Measurements from ENCODE around the gene GCNT1.

Gene GCNT1

GRCh38 chr9:76445976-76446375 is 13.0 kb upstream of the GCNT1 start:
- no peaks in the 10 kb centered on the region for H4K20me1 ChIP-seq (ENCODE audit: insufficient read depth, low read length)
- no peak overlapping the region for H3K9ac ChIP-seq (ENCODE audit: low read depth, low read length)
- H3K27me3 ChIP-seq (ENCODE audit: insufficient read depth, low read length, poor library complexity): no peaks in the 10 kb centered on the region
- no peaks in the 10 kb centered on the region for H3K36me3 ChIP-seq (ENCODE audit: insufficient read depth, low read length)
- H3K4me1 ChIP-seq (ENCODE audit: insufficient read depth, low read length): no peaks in the 10 kb centered on the region
- H3K4me3 ChIP-seq (ENCODE audit: low read depth in 1 of 2, low read length in 2 of 2): no peak overlapping the region
- TF ChIP-seq EZH2 (IDR thresholded peaks at IDR 0.05; ENCODE audit: borderline replicate concordance, low read depth, low read length, severe bottlenecking) (no peak), CTCF (IDR thresholded peaks at IDR 0.05; ENCODE audit: borderline replicate concordance, extremely low read depth, low read length, poor library complexity, severe bottlenecking) (no peak)
- no peak overlapping the region for H2AFZ ChIP-seq (ENCODE audit: low read depth, low read length)
- H3K79me2 ChIP-seq (ENCODE audit: insufficient read depth, low read length): no peaks in the 10 kb centered on the region
- no peak for DNase-seq
- no peaks in the 10 kb centered on the region for H3K9me3 ChIP-seq (ENCODE audit: insufficient read depth, low read length, severe bottlenecking)
- H3K27ac ChIP-seq (ENCODE audit: low read length): no peak overlapping the region
- H3K4me2 ChIP-seq (ENCODE audit: insufficient read depth, low read length): no peak overlapping the region
- ATAC-seq (ENCODE audit: insufficient read depth, low read depth): no peak

DNA sequence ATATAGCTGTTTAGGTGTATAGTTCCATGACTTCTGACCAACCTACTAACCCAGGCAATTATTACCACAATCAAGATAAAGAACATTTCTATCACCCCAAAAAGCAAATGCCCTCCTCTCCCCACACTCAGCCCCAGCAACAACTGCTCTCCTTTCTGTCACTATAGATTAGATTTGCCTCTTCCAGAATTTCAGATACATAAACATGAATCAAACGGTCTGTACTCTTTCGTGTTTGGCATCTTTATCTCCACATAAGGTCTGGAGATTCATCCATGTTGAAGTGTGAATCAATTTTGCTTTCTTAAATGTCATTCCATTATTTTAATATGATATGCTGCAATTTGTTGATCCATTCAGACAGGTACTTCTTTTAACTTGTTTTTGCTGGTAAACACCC is 10.5 kb upstream of the GCNT1 start:
- Histone ChIP-seq H3K36me3 (ENCODE audit: insufficient read depth, low read length) (no peaks in the 10 kb centered on the region), H3K27me3 (ENCODE audit: insufficient read depth, low read length, poor library complexity) (no peaks in the 10 kb centered on the region), H3K9ac (ENCODE audit: low read depth, low read length) (no peak overlapping the region), H3K4me3 (ENCODE audit: low read depth in 1 of 2, low read length in 2 of 2) (no peak overlapping the region), H4K20me1 (ENCODE audit: insufficient read depth, low read length) (no peaks in the 10 kb centered on the region), H3K27ac (ENCODE audit: low read length) (no peak overlapping the region), H3K9me3 (ENCODE audit: insufficient read depth, low read length, severe bottlenecking) (no peaks in the 10 kb centered on the region), H3K79me2 (ENCODE audit: insufficient read depth, low read length) (no peaks in the 10 kb centered on the region), H3K4me1 (ENCODE audit: insufficient read depth, low read length) (no peaks in the 10 kb centered on the region), H3K4me2 (ENCODE audit: insufficient read depth, low read length) (no peak overlapping the region), H2AFZ (ENCODE audit: low read depth, low read length) (no peak overlapping the region)
- DNase-seq: no peak
- ATAC-seq (ENCODE audit: insufficient read depth, low read depth): no peak
- no peak for TF ChIP-seq EZH2 (IDR thresholded peaks at IDR 0.05; ENCODE audit: borderline replicate concordance, low read depth, low read length, severe bottlenecking)
- TF ChIP-seq CTCF (IDR thresholded peaks at IDR 0.05; ENCODE audit: borderline replicate concordance, extremely low read depth, low read length, poor library complexity, severe bottlenecking): no peak

DNA sequence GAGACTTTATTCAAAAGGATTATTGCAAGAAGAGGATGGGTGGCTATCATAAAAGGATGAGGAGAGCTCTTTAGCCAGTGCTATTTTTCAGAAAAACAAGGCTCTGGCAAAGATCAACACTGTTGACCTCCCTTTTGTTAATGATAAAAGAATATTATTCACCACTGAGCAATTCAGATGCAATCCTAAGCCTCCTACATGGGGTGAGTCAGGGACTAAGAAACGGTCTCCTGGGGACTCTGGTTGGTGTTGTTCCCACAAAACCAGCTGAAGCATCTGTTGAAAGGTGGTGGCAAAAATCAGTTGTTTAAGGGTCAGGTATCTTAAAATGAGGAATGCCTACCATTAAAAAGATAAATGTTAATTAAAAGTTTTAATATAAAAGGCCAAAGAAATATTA is 7.7 kb upstream of the GCNT1 start:
- ATAC-seq (ENCODE audit: insufficient read depth, low read depth) (no peak), DNase-seq (no peak)
- TF ChIP-seq EZH2 (IDR thresholded peaks at IDR 0.05; ENCODE audit: borderline replicate concordance, low read depth, low read length, severe bottlenecking) (no peak), CTCF (IDR thresholded peaks at IDR 0.05; ENCODE audit: borderline replicate concordance, extremely low read depth, low read length, poor library complexity, severe bottlenecking) (no peak)
- H3K9ac ChIP-seq (ENCODE audit: low read depth, low read length): no peak overlapping the region
- H3K27me3 ChIP-seq (ENCODE audit: insufficient read depth, low read length, poor library complexity): no peaks in the 10 kb centered on the region
- H3K79me2 ChIP-seq (ENCODE audit: insufficient read depth, low read length): no peaks in the 10 kb centered on the region
- peaks cover 3% of the 10 kb centered on the region for H3K4me1 ChIP-seq (ENCODE audit: insufficient read depth, low read length)
- no peak overlapping the region for H3K27ac ChIP-seq (ENCODE audit: low read length)
- H2AFZ ChIP-seq (ENCODE audit: low read depth, low read length): no peak overlapping the region
- no peak overlapping the region for H3K4me2 ChIP-seq (ENCODE audit: insufficient read depth, low read length)
- H3K9me3 ChIP-seq (ENCODE audit: insufficient read depth, low read length, severe bottlenecking): no peaks in the 10 kb centered on the region
- H3K36me3 ChIP-seq (ENCODE audit: insufficient read depth, low read length): no peaks in the 10 kb centered on the region
- H3K4me3 ChIP-seq (ENCODE audit: low read depth in 1 of 2, low read length in 2 of 2): no peak overlapping the region
- H4K20me1 ChIP-seq (ENCODE audit: insufficient read depth, low read length): no peaks in the 10 kb centered on the region

GRCh38 chr9:76452839-76453238 is 6.1 kb upstream of the GCNT1 start:
- Histone ChIP-seq H3K9me3 (ENCODE audit: insufficient read depth, low read length, severe bottlenecking) (no peaks in the 10 kb centered on the region), H3K4me3 (ENCODE audit: low read depth in 1 of 2, low read length in 2 of 2) (no peak overlapping the region), H3K27me3 (ENCODE audit: insufficient read depth, low read length, poor library complexity) (no peaks in the 10 kb centered on the region), H3K36me3 (ENCODE audit: insufficient read depth, low read length) (no peaks in the 10 kb centered on the region), H3K27ac (ENCODE audit: low read length) (no peak overlapping the region), H3K4me1 (ENCODE audit: insufficient read depth, low read length) (peaks cover 10% of the 10 kb centered on the region), H2AFZ (ENCODE audit: low read depth, low read length) (no peak overlapping the region), H3K79me2 (ENCODE audit: insufficient read depth, low read length) (no peaks in the 10 kb centered on the region), H4K20me1 (ENCODE audit: insufficient read depth, low read length) (no peaks in the 10 kb centered on the region), H3K4me2 (ENCODE audit: insufficient read depth, low read length) (no peak overlapping the region), H3K9ac (ENCODE audit: low read depth, low read length) (no peak overlapping the region)
- ATAC-seq (ENCODE audit: insufficient read depth, low read depth): no peak
- no peak for TF ChIP-seq CTCF (IDR thresholded peaks at IDR 0.05; ENCODE audit: borderline replicate concordance, extremely low read depth, low read length, poor library complexity, severe bottlenecking)
- TF ChIP-seq EZH2 (IDR thresholded peaks at IDR 0.05; ENCODE audit: borderline replicate concordance, low read depth, low read length, severe bottlenecking): no peak
- no peak for DNase-seq
